ENCODE data around the gene PRR18.
A peak's percentile ranks its signal among the peaks of the same experiment; 100 is the strongest.

The PRR18 gene

GRCh38 chr6:166267526-166267925, 40.7 kb downstream of the PRR18 start:
- no peak for DNase-seq (ENCODE audit: low spot score)
- no peak overlapping the region for H3K27ac ChIP-seq
- no peak overlapping the region for H3K4me3 ChIP-seq
- TF ChIP-seq CTCF (IDR thresholded peaks at IDR 0.05): no peak

DNA sequence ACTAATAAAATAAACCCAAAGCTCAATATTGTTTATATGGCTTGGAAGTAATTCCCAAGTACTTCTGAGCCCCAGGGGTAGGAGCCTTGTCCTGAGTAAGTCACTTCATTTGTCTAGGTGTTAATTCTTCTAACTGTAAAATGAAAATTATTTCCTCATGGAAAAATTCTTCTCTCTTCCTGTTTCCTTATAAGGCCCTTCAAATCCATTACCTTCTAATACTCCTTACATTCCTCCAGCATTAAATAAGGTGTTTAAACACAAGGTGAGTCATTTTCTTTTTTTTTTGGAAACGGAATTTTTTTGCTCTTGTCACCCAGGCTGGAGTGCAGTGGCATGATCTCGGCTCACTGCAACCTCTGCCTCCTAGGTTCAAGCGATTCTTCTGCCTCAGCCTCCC, 41.9 kb downstream of the PRR18 start:
- Histone ChIP-seq H3K27ac (no peak overlapping the region), H3K4me3 (no peak overlapping the region)
- no peak for TF ChIP-seq CTCF (IDR thresholded peaks at IDR 0.05)
- DNase-seq (ENCODE audit: low spot score): no peak

- DNase-seq (ENCODE audit: low spot score): no peak
- Histone ChIP-seq H3K27ac (no peak overlapping the region), H3K4me3 (no peak overlapping the region)
- no peak for TF ChIP-seq CTCF (IDR thresholded peaks at IDR 0.05)
Measured at GRCh38 chr6:166262743-166263515, 45.3 kb downstream of the PRR18 start.

- H3K27ac ChIP-seq: peak overlapping the region in 1 of 2 donors; percentile 27
- no peak for TF ChIP-seq CTCF (IDR thresholded peaks at IDR 0.05)
- no peak for DNase-seq (ENCODE audit: low spot score)
Measured at GRCh38 chr6:166259296-166259977, 48.8 kb downstream of the PRR18 start.

DNA sequence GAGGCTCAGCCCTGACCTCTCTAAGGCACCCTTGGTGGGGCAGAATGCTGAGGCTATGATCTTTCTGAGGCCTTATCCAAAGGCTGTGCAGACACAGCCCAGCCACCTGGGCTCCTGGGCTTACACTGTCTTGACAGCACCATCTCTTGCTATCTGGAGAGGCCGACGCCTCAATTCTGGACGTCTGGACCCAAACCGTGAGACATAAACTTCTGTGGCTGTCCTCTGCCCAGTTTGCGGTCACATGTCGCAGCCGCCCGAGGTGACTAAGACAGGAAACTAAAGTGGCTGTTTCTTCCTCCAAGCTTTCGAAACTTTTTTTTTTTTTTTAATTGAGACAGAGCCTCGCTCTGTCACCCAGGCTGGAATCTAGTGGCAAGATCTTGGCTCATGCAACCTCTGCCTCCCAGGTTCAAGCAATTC, 49.3 kb downstream of the PRR18 start:
- peak overlapping the region in 1 of 2 donors; percentile 41 for H3K27ac ChIP-seq
- DNase-seq (ENCODE audit: low spot score): no peak

More at GRCh38 chr6:166259296-166259977, 48.8 kb downstream of the PRR18 start:
- H3K4me3 ChIP-seq: no peak overlapping the region

GRCh38 chr6:166257911-166258318, 50.3 kb downstream of the PRR18 start:
- TF ChIP-seq CTCF (IDR thresholded peaks at IDR 0.05): no peak
- no peak overlapping the region for H3K4me3 ChIP-seq
- no peak overlapping the region for H3K27ac ChIP-seq
- no peak for DNase-seq (ENCODE audit: low spot score)

More for the DNA sequence above, 49.3 kb downstream of the PRR18 start:
- H3K4me3 ChIP-seq: no peak overlapping the region
- no peak for TF ChIP-seq CTCF (IDR thresholded peaks at IDR 0.05)
